Liver (tissue), 9 donors: Measurements from ENCODE around the gene EMILIN1. TPM values are rescaled to one million over a fixed set of nuclear protein-coding genes. Genes with fewer than 3 reads are reported as not detected.

ENCODE experiments used
- DNase-seq: peaks from one replicate; pipeline ENCODE4 v3.0.0-alpha.2; 2017; ENCODE audit warnings: low spot score
- H3K27ac ChIP-seq, 2 donors: one replicate each; pipeline ENCODE4 v1.7.0; 2013; ENCODE audit warnings: inconsistent platforms in 2 of 2, low read length in 2 of 2, control low read depth in 1 of 2, low read depth in 1 of 2, mild to moderate bottlenecking in 1 of 2
- H3K27me3 ChIP-seq, 4 donors: one replicate each; pipeline versions ENCODE4 v1.6.1 to v1.7.0; 2013; ENCODE audit warnings: low read length in 3 of 4, inconsistent platforms in 1 of 4, mild to moderate bottlenecking in 1 of 4, moderate library complexity in 1 of 4; ENCODE audit not compliant: control insufficient read depth in 4 of 4, insufficient read depth in 4 of 4
- H3K36me3 ChIP-seq, 4 donors: one replicate each; pipeline versions ENCODE4 v1.6.1 to v1.7.0; 2013; ENCODE audit warnings: low read length in 3 of 4, mild to moderate bottlenecking in 3 of 4, low read depth in 1 of 4, moderate library complexity in 1 of 4; ENCODE audit not compliant: control insufficient read depth in 4 of 4, insufficient read depth in 3 of 4
- H3K4me1 ChIP-seq, 4 donors: one replicate each; pipeline versions ENCODE4 v1.6.1 to v1.7.0; 2013; ENCODE audit warnings: low read length in 3 of 4, mild to moderate bottlenecking in 3 of 4, moderate library complexity in 1 of 4; ENCODE audit not compliant: control insufficient read depth in 4 of 4, insufficient read depth in 4 of 4
- H3K4me3 ChIP-seq, 3 donors: one replicate each; pipeline versions ENCODE4 v1.6.1 to v1.7.0; 2013; ENCODE audit warnings: low read length in 3 of 3, control low read depth in 1 of 3, low read depth in 1 of 3, mild to moderate bottlenecking in 1 of 3
- H3K9ac ChIP-seq, 2 donors: one replicate each; pipeline ENCODE4 v1.7.0; 2013; ENCODE audit warnings: low read length in 2 of 2, mild to moderate bottlenecking in 2 of 2, moderate library complexity in 2 of 2, control low read depth in 1 of 2, low read depth in 1 of 2
- H3K9me3 ChIP-seq, 4 donors: one replicate each; pipeline versions ENCODE4 v1.6.1 to v1.7.0; 2013; ENCODE audit warnings: low read length in 3 of 4; ENCODE audit not compliant: control insufficient read depth in 4 of 4
- CTCF ChIP-seq: fragments of 150-350 bp; IDR thresholded peaks from 2 replicates; pipeline ENCODE4 v1.5.1; 2017; ENCODE audit warnings: improper control_type of control experiment, low read depth, low read length; ENCODE audit not compliant: missing input control
- EGR1 ChIP-seq, 2 donors: IDR thresholded peaks; 2 replicates each; pipeline ENCODE4 v1.6.1; 2016 to 2018; ENCODE audit warnings: antibody characterized with exemption in 2 of 2, low read depth in 2 of 2
- FOXA1 ChIP-seq: IDR thresholded peaks from 2 replicates; pipeline ENCODE4 v1.6.1; 2016; ENCODE audit warnings: antibody characterized with exemption
- FOXA2 ChIP-seq: IDR thresholded peaks from 2 replicates; pipeline ENCODE4 v1.6.1; 2016; ENCODE audit warnings: antibody characterized with exemption
- GABPA ChIP-seq, 2 donors: IDR thresholded peaks in 1 of 2; conservative IDR thresholded peaks in 1 of 2; 2 replicates each; pipeline ENCODE4 v1.6.1; 2016; ENCODE audit warnings: antibody characterized with exemption in 2 of 2, mild to moderate bottlenecking in 1 of 2, moderate library complexity in 1 of 2
- NR2F2 ChIP-seq: IDR thresholded peaks from 2 replicates; pipeline ENCODE4 v1.6.1; 2016; ENCODE audit warnings: antibody characterized with exemption
- RAD21 ChIP-seq, 2 donors: IDR thresholded peaks; 2 replicates each; pipeline ENCODE4 v1.6.1; 2016; ENCODE audit warnings: antibody characterized with exemption in 2 of 2, mild to moderate bottlenecking in 2 of 2
- RXRA ChIP-seq, 2 donors: IDR thresholded peaks; 2 replicates each; pipeline ENCODE4 v1.6.1; 2017 to 2018; ENCODE audit warnings: antibody characterized with exemption in 2 of 2, mild to moderate bottlenecking in 1 of 2
- TAF1 ChIP-seq: conservative IDR thresholded peaks from 2 replicates; pipeline ENCODE4 v1.6.1; 2016; ENCODE audit warnings: antibody characterized with exemption, mild to moderate bottlenecking
- WGBS: extraction: QIAGEN DNeasy Blood & Tissue Kit; methylation state at CpG from one replicate; pipeline ENCODE4 v1.1.7; 2013; 5-methylcytosine and 5-hydroxymethylcytosine counted together
- polyA plus RNA-seq, 2 donors: library from polyadenylated mRNA; stranded (reverse) in 1 of 2; unstranded in 1 of 2; fragments of 200-250 nt in 1 of 2; fragments of >200 nt in 1 of 2; fragmentation: Nextera tagmentation in 1 of 2; extraction: Ambion mirVana in 1 of 2; gene quantifications; one replicate each; pipeline versions ENCODE4 v1.2.1 to v1.2.3, GENCODE V29; 2013 to 2015
- total RNA-seq, 2 donors: library from RNA; depleted of rRNA; stranded (reverse); fragments of >200 nt; gene quantifications; one replicate each; pipeline ENCODE4 v1.2.3, GENCODE V29; 2014
- TF ChIP-seq, protein P1 (sequence below): IDR thresholded peaks from 2 replicates; pipeline ENCODE4 v1.6.1; 2016; ENCODE audit warnings: antibody characterized with exemption
- donor health status: healthy.
- donor health status: healthy.
- donor health status: healthy.
- donor health status: healthy.
- donor health status: healthy.

The EMILIN1 gene
- total and polyA plus RNA-seq, 4 donors = 3.4 to 26.1 (median 24.0) TPM

- Histone ChIP-seq H3K9ac (no peak overlapping the region), H3K27ac (no peak overlapping the region), H3K9me3 (no peaks in the 10 kb centered on the region), H3K27me3 (no peaks in the 10 kb centered on the region), H3K4me3 (no peak overlapping the region), H3K36me3 (peaks cover 25 to 75% (median 57%) of the 10 kb centered on the region in 4 donors), H3K4me1 (peaks cover 1 to 15% (median 9%) of the 10 kb centered on the region in 4 donors)
- 83% methylated on average over 17 of the region's 17 CpGs for WGBS
- no peak for DNase-seq
- TF ChIP-seq NR2F2 (peak; percentile 45), GABPA (IDR thresholded peaks at IDR 0.05 in 1 of 2, conservative IDR thresholded peaks at IDR 0.05 in 1 of 2) (no peak), RAD21 (IDR thresholded peaks at IDR 0.05) (no peak), FOXA1 (no peak), EGR1 (IDR thresholded peaks at IDR 0.05; ENCODE audit: low read depth in 2 of 2) (no peak), TAF1 (no peak)
- TF ChIP-seq, protein P1, sequence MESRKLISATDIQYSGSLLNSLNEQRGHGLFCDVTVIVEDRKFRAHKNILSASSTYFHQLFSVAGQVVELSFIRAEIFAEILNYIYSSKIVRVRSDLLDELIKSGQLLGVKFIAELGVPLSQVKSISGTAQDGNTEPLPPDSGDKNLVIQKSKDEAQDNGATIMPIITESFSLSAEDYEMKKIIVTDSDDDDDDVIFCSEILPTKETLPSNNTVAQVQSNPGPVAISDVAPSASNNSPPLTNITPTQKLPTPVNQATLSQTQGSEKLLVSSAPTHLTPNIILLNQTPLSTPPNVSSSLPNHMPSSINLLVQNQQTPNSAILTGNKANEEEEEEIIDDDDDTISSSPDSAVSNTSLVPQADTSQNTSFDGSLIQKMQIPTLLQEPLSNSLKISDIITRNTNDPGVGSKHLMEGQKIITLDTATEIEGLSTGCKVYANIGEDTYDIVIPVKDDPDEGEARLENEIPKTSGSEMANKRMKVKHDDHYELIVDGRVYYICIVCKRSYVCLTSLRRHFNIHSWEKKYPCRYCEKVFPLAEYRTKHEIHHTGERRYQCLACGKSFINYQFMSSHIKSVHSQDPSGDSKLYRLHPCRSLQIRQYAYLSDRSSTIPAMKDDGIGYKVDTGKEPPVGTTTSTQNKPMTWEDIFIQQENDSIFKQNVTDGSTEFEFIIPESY = no peak
Observed at GRCh38 chr2:27038631-27039339, 39.6 kb upstream of the EMILIN1 start.

DNA sequence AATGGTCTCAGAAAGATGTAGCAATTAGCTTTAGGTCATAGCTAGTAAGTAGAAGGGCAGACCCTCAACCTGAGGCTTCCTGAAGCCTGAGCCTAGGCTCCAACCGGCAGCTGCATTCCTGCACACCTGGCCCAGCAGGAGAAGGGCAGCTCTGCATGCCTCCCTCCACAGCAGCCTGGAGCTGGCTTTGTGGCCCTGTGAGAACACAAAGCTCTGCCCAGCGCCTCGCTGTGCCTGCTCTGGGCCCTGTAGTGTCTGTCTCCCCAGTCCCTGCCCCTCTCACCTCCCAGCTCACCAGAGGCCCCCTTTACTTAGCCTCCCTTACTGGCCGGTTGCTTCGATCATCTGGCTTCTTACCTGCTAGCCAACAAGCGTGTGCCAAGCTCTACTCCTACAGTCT lies 39.0 kb upstream of the EMILIN1 start:
- WGBS = 95% methylated on average over 6 of the region's 6 CpGs
- Histone ChIP-seq H3K9ac (no peak overlapping the region), H3K9me3 (no peaks in the 10 kb centered on the region), H3K27ac (no peak overlapping the region), H3K4me1 (peaks cover 0 to 11% (median 3%) of the 10 kb centered on the region in 4 donors), H3K27me3 (no peaks in the 10 kb centered on the region), H3K36me3 (peaks cover 25 to 75% (median 57%) of the 10 kb centered on the region in 4 donors), H3K4me3 (no peak overlapping the region)
- no peak for DNase-seq
- TF ChIP-seq CTCF = no peak

DNA sequence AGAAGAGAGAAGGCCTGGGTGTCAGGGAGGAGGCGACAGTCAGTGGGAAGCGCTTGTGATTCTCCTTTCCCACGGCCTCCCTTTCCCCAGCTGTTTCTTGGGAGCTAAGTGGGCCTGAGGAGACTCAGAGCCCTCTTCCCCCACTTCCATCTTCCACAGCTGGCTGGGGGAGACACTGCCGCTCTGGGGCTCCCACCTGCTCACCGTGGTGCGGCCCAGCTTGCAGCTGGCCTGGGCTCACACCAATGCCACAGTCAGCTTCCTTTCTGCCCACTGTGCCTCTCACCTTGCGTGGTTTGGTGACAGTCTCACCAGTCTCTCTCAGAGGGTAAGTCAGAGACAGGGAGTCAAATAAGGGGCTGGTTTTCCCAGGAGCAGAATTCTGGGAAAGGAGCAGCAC lies 38.5 kb upstream of the EMILIN1 start:
- H3K4me3 ChIP-seq = no peak overlapping the region
- no peaks in the 10 kb centered on the region for H3K27me3 ChIP-seq
- no peak overlapping the region for H3K9ac ChIP-seq
- DNase-seq = no peak
- H3K27ac ChIP-seq = no peak overlapping the region
- 96% methylated on average over 7 of the region's 7 CpGs for WGBS
- no peaks in the 10 kb centered on the region for H3K9me3 ChIP-seq
- H3K4me1 ChIP-seq = peaks cover 0 to 11% (median 3%) of the 10 kb centered on the region in 4 donors
- TF ChIP-seq TAF1 (no peak), CTCF (no peak), FOXA2 (no peak), RXRA (IDR thresholded peaks at IDR 0.05) (no peak), FOXA1 (no peak)
- TF ChIP-seq, protein P1 = no peak
- peaks cover 25 to 75% (median 57%) of the 10 kb centered on the region in 4 donors for H3K36me3 ChIP-seq
